Activated CD8-positive, alpha-beta memory T cell treated with anti-CD3 and anti-CD28 coated beads, Interleukin-2, amount 10 ng/mL, durations not matched to agents 7 days and 5 days (primary cell): Measurements from ENCODE around the gene POLR3H. TPM values are rescaled to one million over a fixed set of nuclear protein-coding genes. Genes with fewer than 3 reads are reported as not detected.
A peak's percentile ranks its signal among the peaks of the same experiment; 100 is the strongest.

Experiments used
- ATAC-seq: fragments of 150-1000 bp; cut with Tn5 transposase; one replicate; pipeline ENCODE4 v1.10.0; 2021; ENCODE audit warnings: moderate library complexity
- CTCF ChIA-PET: fragments of 350-600 bp; sonication (Branson Sonifier 250); formaldehyde crosslinking; loops from one replicate; lab custom pipeline; 2021; ENCODE audit warnings: antibody characterized with exemption; lab: Charles Lee
- DNase-seq: peaks from one replicate; pipeline ENCODE4 v3.0.0-alpha.2; 2020
- H3K27ac Mint-ChIP-seq: one replicate; pipeline ENCODE4 v1.8.0; 2021; ENCODE audit warnings: mild to moderate bottlenecking, mixed read lengths
- H3K27me3 Mint-ChIP-seq: one replicate; pipeline ENCODE4 v1.8.0; 2021; ENCODE audit warnings: mixed read lengths
- H3K36me3 Mint-ChIP-seq: one replicate; pipeline ENCODE4 v1.8.0; 2021; ENCODE audit warnings: mild to moderate bottlenecking, mixed read lengths
- H3K4me1 Mint-ChIP-seq: one replicate; pipeline ENCODE4 v1.8.0; 2021; ENCODE audit warnings: mixed read lengths
- H3K4me3 Mint-ChIP-seq: one replicate; pipeline ENCODE4 v1.8.0; 2021; ENCODE audit warnings: mild to moderate bottlenecking, moderate library complexity, mixed read lengths
- H3K9me3 Mint-ChIP-seq: one replicate; pipeline ENCODE4 v1.8.0; 2022; ENCODE audit warnings: low read depth, mixed read lengths
- total RNA-seq, 2 experiments: library from RNA; stranded (reverse); gene quantifications; one replicate each; pipeline ENCODE4 v1.2.3, GENCODE V29; 2021

POLR3H gene
- total RNA-seq, 2 experiments from 2014 or later, result 32.4 to 43.7 TPM

- ATAC-seq, result no peak
- Mint-ChIP-seq H3K27me3 (no peaks in the 10 kb centered on the region), H3K4me3 (no peak overlapping the region), H3K9me3 (no peaks in the 10 kb centered on the region), H3K4me1 (peaks cover 13% of the 10 kb centered on the region), H3K36me3 (peaks cover 12% of the 10 kb centered on the region), H3K27ac (peak overlapping the region; percentile 1)
- CTCF ChIA-PET, result interaction anchor here (0.6 to 3.9 kb wide), 4 partner anchors 10 to 99 kb away, joined by 3 to 23 read pairs (median 5); no protein-coding TSS in a partner anchor
- no peak for DNase-seq
Measured at GRCh38 chr22:41528132-41528766, 16.0 kb downstream of the POLR3H start.

GRCh38 chr22:41526830-41527799 lies 17.2 kb downstream of the POLR3H start:
- ATAC-seq, result peak; percentile 75

GRCh38 chr22:41526226-41526829 lies 17.9 kb downstream of the POLR3H start:
- H3K27ac Mint-ChIP-seq, result peak overlapping the region; percentile 34
- peaks cover 12% of the 10 kb centered on the region for H3K36me3 Mint-ChIP-seq
- H3K27me3 Mint-ChIP-seq, result no peaks in the 10 kb centered on the region
- peaks cover 13% of the 10 kb centered on the region for H3K4me1 Mint-ChIP-seq
- CTCF ChIA-PET, result interaction anchor here (0.6 to 3.9 kb wide), 21 partner anchors 8 to 193 kb away, joined by 3 to 23 read pairs (median 4); partner anchors contain the start of genes ACO2, PHF5A and PMM1
- DNase-seq (no peak), ATAC-seq (peak; percentile 13)
- H3K4me3 Mint-ChIP-seq, result no peak overlapping the region
- H3K9me3 Mint-ChIP-seq, result no peaks in the 10 kb centered on the region

More at GRCh38 chr22:41526830-41527799, 17.2 kb downstream of the POLR3H start:
- H3K9me3 Mint-ChIP-seq, result no peaks in the 10 kb centered on the region
- no peak overlapping the region for H3K4me3 Mint-ChIP-seq
- H3K27me3 Mint-ChIP-seq, result no peaks in the 10 kb centered on the region
- peaks cover 13% of the 10 kb centered on the region for H3K4me1 Mint-ChIP-seq
- peak; percentile 71 for DNase-seq
- H3K27ac Mint-ChIP-seq, result peak overlapping the region; percentile 34
- H3K36me3 Mint-ChIP-seq, result peaks cover 12% of the 10 kb centered on the region
- CTCF ChIA-PET, result interaction anchor here (0.6 to 3.9 kb wide), 27 partner anchors 9 to 429 kb away, joined by 3 to 23 read pairs (median 4); partner anchors contain the start of genes ACO2, PHF5A and PMM1

GRCh38 chr22:41525450-41526225 lies 18.6 kb downstream of the POLR3H start:
- Mint-ChIP-seq H3K4me1 (peaks cover 13% of the 10 kb centered on the region), H3K4me3 (no peak overlapping the region), H3K36me3 (peaks cover 10% of the 10 kb centered on the region), H3K27ac (peak overlapping the region; percentile 70), H3K27me3 (no peaks in the 10 kb centered on the region), H3K9me3 (no peaks in the 10 kb centered on the region)
- CTCF ChIA-PET, result interaction anchor here (0.6 to 3.9 kb wide), 6 partner anchors 7 to 766 kb away, joined by 3 to 23 read pairs (median 4); no protein-coding TSS in a partner anchor
- ATAC-seq (no peak), DNase-seq (no peak)

- DNase-seq (peak; percentile 81), ATAC-seq (peak; percentile 72)
- no peaks in the 10 kb centered on the region for H3K9me3 Mint-ChIP-seq
- H3K27me3 Mint-ChIP-seq, result no peaks in the 10 kb centered on the region
- CTCF ChIA-PET, result interaction anchor here (0.6 to 1.6 kb wide), 5 partner anchors 8 to 765 kb away, joined by 3 to 5 read pairs (median 3); no protein-coding TSS in a partner anchor
- H3K36me3 Mint-ChIP-seq, result peaks cover 10% of the 10 kb centered on the region
- no peak overlapping the region for H3K4me3 Mint-ChIP-seq
- peak overlapping the region; percentile 70 for H3K27ac Mint-ChIP-seq
- peaks cover 13% of the 10 kb centered on the region for H3K4me1 Mint-ChIP-seq
Measured at GRCh38 chr22:41524809-41525449, 19.3 kb downstream of the POLR3H start.

- Mint-ChIP-seq H3K4me3 (no peak overlapping the region), H3K36me3 (peaks cover 10% of the 10 kb centered on the region), H3K27me3 (no peaks in the 10 kb centered on the region), H3K4me1 (peaks cover 13% of the 10 kb centered on the region), H3K27ac (peak overlapping the region; percentile 70), H3K9me3 (no peaks in the 10 kb centered on the region)
- ATAC-seq, result no peak
- no peak for DNase-seq
- CTCF ChIA-PET, result interaction anchor here (1.0 to 1.6 kb wide), 4 partner anchors 9 to 765 kb away, joined by 3 to 5 read pairs (median 4); no protein-coding TSS in a partner anchor
Measured at GRCh38 chr22:41524251-41524661, 20.0 kb downstream of the POLR3H start.

- CTCF ChIA-PET, result interaction anchor here (1.4 kb wide), 1 partner anchor 9 kb away, joined by 5 read pairs; no protein-coding TSS in a partner anchor
- H3K36me3 Mint-ChIP-seq, result peaks cover 7% of the 10 kb centered on the region
- no peaks in the 10 kb centered on the region for H3K27me3 Mint-ChIP-seq
- H3K27ac Mint-ChIP-seq, result peak overlapping the region; percentile 36
- ATAC-seq (no peak), DNase-seq (no peak)
- H3K9me3 Mint-ChIP-seq, result no peaks in the 10 kb centered on the region
- no peak overlapping the region for H3K4me3 Mint-ChIP-seq
- peaks cover 13% of the 10 kb centered on the region for H3K4me1 Mint-ChIP-seq
Measured at GRCh38 chr22:41523464-41524221, 20.6 kb downstream of the POLR3H start.

- Mint-ChIP-seq H3K36me3 (peaks cover 2% of the 10 kb centered on the region), H3K27ac (no peak overlapping the region), H3K4me1 (peaks cover 13% of the 10 kb centered on the region), H3K9me3 (no peaks in the 10 kb centered on the region), H3K4me3 (no peak overlapping the region), H3K27me3 (no peaks in the 10 kb centered on the region)
- CTCF ChIA-PET, result no interaction called here
- ATAC-seq (no peak), DNase-seq (no peak)
Measured at GRCh38 chr22:41522813-41523212, 21.5 kb downstream of the POLR3H start.

GRCh38 chr22:41521126-41521525 lies 23.1 kb downstream of the POLR3H start:
- no peak overlapping the region for H3K4me3 Mint-ChIP-seq
- ATAC-seq (no peak), DNase-seq (no peak)
- CTCF ChIA-PET, result interaction anchor here (0.7 to 1.4 kb wide), 3 partner anchors 9 to 117 kb away, joined by 3 to 4 read pairs (median 3); no protein-coding TSS in a partner anchor
- no peak overlapping the region for H3K27ac Mint-ChIP-seq
- no peaks in the 10 kb centered on the region for H3K9me3 Mint-ChIP-seq
- H3K27me3 Mint-ChIP-seq, result no peaks in the 10 kb centered on the region
- H3K36me3 Mint-ChIP-seq, result peaks cover under 1% of the 10 kb centered on the region
- H3K4me1 Mint-ChIP-seq, result peaks cover 10% of the 10 kb centered on the region

- no peaks in the 10 kb centered on the region for H3K27me3 Mint-ChIP-seq
- no peak overlapping the region for H3K27ac Mint-ChIP-seq
- H3K4me3 Mint-ChIP-seq, result no peak overlapping the region
- CTCF ChIA-PET, result interaction anchor here (0.7 to 5.0 kb wide), 10 partner anchors 9 to 114 kb away, joined by 3 to 81 read pairs (median 4); no protein-coding TSS in a partner anchor
- peaks cover 3% of the 10 kb centered on the region for H3K36me3 Mint-ChIP-seq
- no peaks in the 10 kb centered on the region for H3K4me1 Mint-ChIP-seq
- DNase-seq, result no peak
- no peak for ATAC-seq
- H3K9me3 Mint-ChIP-seq, result no peaks in the 10 kb centered on the region
Measured at GRCh38 chr22:41518048-41518347, 26.3 kb downstream of the POLR3H start.
